Neutrophil (primary cell): ENCODE data around the gene RAB8B.
A peak's percentile ranks its signal among the peaks of the same experiment; 100 is the strongest.

Source experiments
- H3K27ac ChIP-seq: fragments of 200-600 bp; sonication (generic); 2 replicates; pipeline ENCODE4 v1.5.1; 2016; ENCODE audit warnings: mild to moderate bottlenecking, moderate library complexity
- H3K27me3 ChIP-seq: fragments of 200-600 bp; sonication (generic); 2 replicates; pipeline ENCODE4 v1.6.0; 2016; ENCODE audit warnings: mild to moderate bottlenecking
- H3K36me3 ChIP-seq: fragments of 200-600 bp; sonication (generic); 2 replicates; pipeline ENCODE4 v1.5.1; 2017
- H3K4me1 ChIP-seq, 2 experiments: fragments of 200-600 bp in 1 of 2; sonication (generic) in 1 of 2; 1 replicate in 1 of 2; 2 replicates in 1 of 2; pipeline versions ENCODE4 v1.5.1 to v1.6.1; 2013 to 2016; ENCODE audit warnings: low read depth in 1 of 2, low read length in 1 of 2, mild to moderate bottlenecking in 1 of 2, moderate library complexity in 1 of 2; ENCODE audit not compliant: control insufficient read depth in 1 of 2, insufficient read depth in 1 of 2
- H3K4me3 ChIP-seq, 2 experiments: fragments of 200-600 bp in 1 of 2; sonication (generic) in 1 of 2; 1 replicate in 1 of 2; 2 replicates in 1 of 2; pipeline ENCODE4 v1.5.1; 2013 to 2016; ENCODE audit warnings: low read depth in 1 of 2, low read length in 1 of 2, mild to moderate bottlenecking in 1 of 2, moderate library complexity in 1 of 2
- H3K9me3 ChIP-seq: fragments of 200-600 bp; sonication (generic); 2 replicates; pipeline ENCODE4 v1.5.1; 2016
- CTCF ChIP-seq: fragments of 200-600 bp; sonication (generic); IDR thresholded peaks from 2 replicates; pipeline ENCODE4 v1.5.1; 2016; ENCODE audit warnings: antibody characterized with exemption

The RAB8B gene

DNA sequence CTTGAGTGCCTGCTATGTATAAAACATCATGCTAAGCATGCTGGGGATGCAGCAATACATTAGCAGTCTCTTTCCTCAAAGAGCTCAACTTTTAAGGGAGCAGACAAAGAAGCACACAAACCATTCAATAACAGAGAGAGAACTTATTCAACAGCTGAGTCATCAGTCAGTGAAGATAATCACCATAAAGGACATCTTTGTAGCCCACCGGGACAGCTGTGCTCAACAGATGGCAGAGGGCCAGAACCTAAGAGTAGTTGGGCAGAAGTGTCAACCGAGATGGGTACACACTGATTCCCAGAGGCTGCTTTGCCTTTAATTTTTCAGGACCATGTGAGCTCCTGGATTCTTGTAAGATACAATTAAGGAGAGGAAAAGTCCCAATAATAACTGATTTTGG, 4.2 kb upstream of the RAB8B start:
- Histone ChIP-seq H3K36me3 (no peaks in the 10 kb centered on the region), H3K9me3 (no peaks in the 10 kb centered on the region), H3K27me3 (peaks cover 13% of the 10 kb centered on the region), H3K4me3 (no peak overlapping the region), H3K27ac (no peak overlapping the region), H3K4me1 (peaks cover 8 to 11% of the 10 kb centered on the region in 2 experiments)
- TF ChIP-seq CTCF: no peak

DNA sequence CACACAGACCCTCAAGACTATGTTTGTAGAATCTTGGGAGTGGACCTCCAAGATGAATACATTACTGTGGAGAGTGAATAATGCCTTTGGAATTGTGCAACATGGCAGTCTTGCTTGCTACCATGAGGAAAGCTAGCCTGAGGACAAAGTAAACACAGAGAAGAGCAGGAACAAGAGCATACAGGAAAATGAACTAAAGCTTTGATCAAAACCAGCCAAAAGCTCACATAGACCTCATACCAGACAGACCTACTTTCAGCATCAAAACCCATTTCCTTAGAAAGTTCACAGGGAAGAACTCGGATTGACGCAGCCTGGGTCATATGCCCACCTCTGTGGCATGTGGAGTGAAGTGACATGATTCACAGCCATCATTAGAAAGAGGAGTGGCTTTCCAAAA, 3.3 kb upstream of the RAB8B start:
- no peak overlapping the region for H3K27ac ChIP-seq
- H3K9me3 ChIP-seq: no peaks in the 10 kb centered on the region

GRCh38 chr15:63187589-63188226, 1.7 kb upstream of the RAB8B start:
- Histone ChIP-seq H3K4me1 (peaks cover 33 to 36% of the 10 kb centered on the region in 2 experiments), H3K27me3 (peaks cover 13% of the 10 kb centered on the region), H3K27ac (no peak overlapping the region), H3K36me3 (no peaks in the 10 kb centered on the region), H3K4me3 (no peak overlapping the region), H3K9me3 (no peaks in the 10 kb centered on the region)
- no peak for TF ChIP-seq CTCF

More for the DNA sequence above, 3.3 kb upstream of the RAB8B start:
- H3K36me3 ChIP-seq: no peaks in the 10 kb centered on the region
- H3K4me3 ChIP-seq: no peak overlapping the region
- peaks cover 17 to 20% of the 10 kb centered on the region in 2 experiments for H3K4me1 ChIP-seq
- TF ChIP-seq CTCF: no peak
- peaks cover 13% of the 10 kb centered on the region for H3K27me3 ChIP-seq

- Histone ChIP-seq H3K27me3 (peaks cover 13% of the 10 kb centered on the region), H3K4me3 (peak overlapping the region; percentile 91 to 94), H3K36me3 (no peaks in the 10 kb centered on the region), H3K27ac (no peak overlapping the region), H3K9me3 (no peaks in the 10 kb centered on the region), H3K4me1 (peaks cover 40 to 43% of the 10 kb centered on the region in 2 experiments)
- TF ChIP-seq CTCF: no peak
These were observed 1.0 kb upstream of the RAB8B start for GRCh38 chr15:63188247-63188925.

- Histone ChIP-seq H3K36me3 (no peaks in the 10 kb centered on the region), H3K9me3 (no peaks in the 10 kb centered on the region), H3K27ac (peak overlapping the region; percentile 95), H3K4me3 (peak overlapping the region; percentile 91 to 94), H3K4me1 (peaks cover 58 to 61% of the 10 kb centered on the region in 2 experiments), H3K27me3 (peaks cover 13% of the 10 kb centered on the region)
- no peak for TF ChIP-seq CTCF
These were observed 749 bp downstream of the RAB8B start for GRCh38 chr15:63189941-63190768.
